Measurements from ENCODE around the gene FAF2.

DNA sequence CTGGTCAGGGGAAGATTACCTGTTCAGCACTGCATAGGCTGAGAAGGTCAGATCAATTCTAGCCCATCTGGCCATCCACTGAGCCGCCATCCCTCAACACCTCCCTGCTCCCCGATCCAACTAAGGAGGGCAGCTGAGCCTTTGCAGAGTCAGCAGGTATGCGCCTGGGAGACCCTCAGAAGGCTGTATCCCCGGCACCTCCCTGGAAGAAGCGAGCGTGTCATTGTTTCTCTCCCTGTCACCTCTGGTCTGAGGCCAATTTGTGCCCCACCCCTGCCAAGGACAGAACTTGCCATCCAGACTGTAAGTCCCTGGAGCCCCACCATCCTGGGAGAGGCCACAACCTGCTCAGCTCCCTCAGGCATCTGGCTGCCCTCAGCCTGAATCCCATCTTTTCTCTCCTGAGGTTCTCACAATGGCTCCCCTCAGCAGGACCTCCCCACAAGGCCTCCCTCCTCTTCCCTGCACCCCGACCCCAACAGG is 34.4 kb upstream of the FAF2 start:
- TF ChIP-seq CTCF (conservative IDR thresholded peaks at IDR 0.05; ENCODE audit: low read depth, low read length) (no peak), EZH2 (IDR thresholded peaks at IDR 0.05; ENCODE audit: borderline replicate concordance, low read depth, low read length, poor library complexity, severe bottlenecking) (no peak)

All from A673 (cell line).